ENCODE measurements around the gene FFAR3. TPM values are rescaled to one million over a fixed set of nuclear protein-coding genes. Genes with fewer than 3 reads are reported as not detected.

The FFAR3 gene
- total RNA-seq, 1 donor from 2014 or later, result not detected

GRCh38 chr19:35316560-35316959 lies 41.7 kb upstream of the FFAR3 start:
- no peak for DNase-seq (ENCODE audit: low read depth)
- no peak for FAIRE-seq
- TF ChIP-seq CTCF (IDR thresholded peaks at IDR 0.05; ENCODE audit: insufficient read depth, low read length, severe bottlenecking), result no peak
- H3K36me3 ChIP-seq (ENCODE audit: control insufficient read depth, insufficient read depth, low read length), result no peaks in the 10 kb centered on the region
- no peak overlapping the region for H3K4me3 ChIP-seq (ENCODE audit: low read depth, low read length)
- peaks cover 3% of the 10 kb centered on the region for H3K27me3 ChIP-seq (ENCODE audit: control insufficient read depth, insufficient read depth, low read length)

GRCh38 chr19:35317464-35318043 lies 40.7 kb upstream of the FFAR3 start:
- FAIRE-seq (no peak), DNase-seq (ENCODE audit: low read depth) (no peak)
- no peak for TF ChIP-seq CTCF (IDR thresholded peaks at IDR 0.05; ENCODE audit: insufficient read depth, low read length, severe bottlenecking)
- Histone ChIP-seq H3K4me3 (ENCODE audit: low read depth, low read length) (no peak overlapping the region), H3K27me3 (ENCODE audit: control insufficient read depth, insufficient read depth, low read length) (peaks cover 3% of the 10 kb centered on the region), H3K36me3 (ENCODE audit: control insufficient read depth, insufficient read depth, low read length) (no peaks in the 10 kb centered on the region)

GRCh38 chr19:35318679-35319448 lies 39.4 kb upstream of the FFAR3 start:
- Histone ChIP-seq H3K27me3 (ENCODE audit: control insufficient read depth, insufficient read depth, low read length) (peaks cover 3% of the 10 kb centered on the region), H3K36me3 (ENCODE audit: control insufficient read depth, insufficient read depth, low read length) (no peaks in the 10 kb centered on the region), H3K4me3 (ENCODE audit: low read depth, low read length) (no peak overlapping the region)
- FAIRE-seq (peak; percentile 23), DNase-seq (ENCODE audit: low read depth) (peak; percentile 46)
- no peak for TF ChIP-seq CTCF (IDR thresholded peaks at IDR 0.05; ENCODE audit: insufficient read depth, low read length, severe bottlenecking)

GRCh38 chr19:35320065-35320713 lies 38.1 kb upstream of the FFAR3 start:
- no peak for TF ChIP-seq CTCF (IDR thresholded peaks at IDR 0.05; ENCODE audit: insufficient read depth, low read length, severe bottlenecking)
- DNase-seq (ENCODE audit: low read depth) (no peak), FAIRE-seq (no peak)
- no peaks in the 10 kb centered on the region for H3K36me3 ChIP-seq (ENCODE audit: control insufficient read depth, insufficient read depth, low read length)
- no peak overlapping the region for H3K4me3 ChIP-seq (ENCODE audit: low read depth, low read length)
- H3K27me3 ChIP-seq (ENCODE audit: control insufficient read depth, insufficient read depth, low read length), result peaks cover 3% of the 10 kb centered on the region

GRCh38 chr19:35321291-35321690 lies 37.0 kb upstream of the FFAR3 start:
- no peak for TF ChIP-seq CTCF (IDR thresholded peaks at IDR 0.05; ENCODE audit: insufficient read depth, low read length, severe bottlenecking)
- H3K36me3 ChIP-seq (ENCODE audit: control insufficient read depth, insufficient read depth, low read length), result no peaks in the 10 kb centered on the region
- FAIRE-seq, result no peak
- DNase-seq (ENCODE audit: low read depth), result no peak
- H3K27me3 ChIP-seq (ENCODE audit: control insufficient read depth, insufficient read depth, low read length), result peaks cover 3% of the 10 kb centered on the region
- no peak overlapping the region for H3K4me3 ChIP-seq (ENCODE audit: low read depth, low read length)
